Middle frontal gyrus (tissue), 1 donor: ENCODE data around the gene ASB8.

Source experiments
- DNase-seq: peaks from one replicate; pipeline ENCODE4 v3.0.0-alpha.2; 2015; ENCODE audit warnings: low spot score; ENCODE audit errors: extremely low spot score

Gene ASB8

GRCh38 chr12:48106681-48107613 is 50.4 kb downstream of the ASB8 start:
- no peak for DNase-seq

- peak; percentile 77 for DNase-seq
These were observed 51.2 kb downstream of the ASB8 start, which contains the start of gene SENP1 for GRCh38 chr12:48105867-48106680. Gene SENP1, minus strand, starts transcription at chr12:48106079. Its CDS starts 4,607 bp downstream, at chr12:48101472.

- DNase-seq, result no peak
These were observed 51.9 kb downstream of the ASB8 start for GRCh38 chr12:48105321-48105866.

- no peak for DNase-seq
These were observed 52.8 kb downstream of the ASB8 start for GRCh38 chr12:48104531-48104930.
